Keratinocyte (primary cell): ENCODE measurements around the gene ALG1L2. TPM values are rescaled to one million over a fixed set of nuclear protein-coding genes. Genes with fewer than 3 reads are reported as not detected.
"Not testable (repeated sequence)": the region's sequence is repeated elsewhere in the genome, so short reads cannot be mapped to it uniquely, and the experiment has no call there.

ENCODE experiments used
- DNase-seq: peaks from one replicate; pipeline ENCODE4 v3.0.0-alpha.2; 2011; ENCODE audit warnings: low read depth, missing footprints, low spot score
- FAIRE-seq: peaks from 2 replicates; lab custom pipeline; 2011; peaks lifted over from hg19 to GRCh38; lab: Jason Lieb, UNC
- H2AFZ ChIP-seq: 2 replicates; pipeline ENCODE4 v1.6.0; 2012; ENCODE audit warnings: low read length, control low read depth, inconsistent platforms; ENCODE audit not compliant: control insufficient read depth
- H3K27ac ChIP-seq: 2 replicates; pipeline ENCODE4 v1.5.1; 2011; ENCODE audit warnings: low read length; ENCODE audit not compliant: control insufficient read depth, insufficient read depth
- H3K27me3 ChIP-seq: 3 replicates; pipeline ENCODE4 v1.6.0; 2011; ENCODE audit warnings: low read length; ENCODE audit not compliant: control insufficient read depth, insufficient read depth; ENCODE audit errors: extremely low read depth
- H3K36me3 ChIP-seq, 2 experiments: 2 replicates in 1 of 2; 3 replicates in 1 of 2; pipeline ENCODE4 v1.5.1; 2011; ENCODE audit warnings: low read length in 2 of 2, mild to moderate bottlenecking in 1 of 2; ENCODE audit not compliant: control insufficient read depth in 2 of 2, insufficient read depth in 2 of 2; ENCODE audit errors: extremely low read depth in 1 of 2
- H3K4me1 ChIP-seq: 3 replicates; pipeline ENCODE4 v1.5.1; 2011; ENCODE audit warnings: low read length; ENCODE audit not compliant: control insufficient read depth, insufficient read depth; ENCODE audit errors: extremely low read depth
- H3K4me2 ChIP-seq: 3 replicates; pipeline ENCODE4 v1.6.0; 2011; ENCODE audit warnings: low read depth, low read length; ENCODE audit not compliant: control insufficient read depth, insufficient read depth; ENCODE audit errors: extremely low read depth
- H3K4me3 ChIP-seq, 3 experiments: fragments of 200-600 bp in 1 of 3; sonication (generic) in 1 of 3; 2 replicates in 2 of 3; 3 replicates in 1 of 3; pipeline ENCODE4 v1.5.1; 2011 to 2016; ENCODE audit warnings: low read length in 3 of 3, mild to moderate bottlenecking in 3 of 3, control low read depth in 2 of 3, inconsistent platforms in 1 of 3, low read depth in 1 of 3, mixed read lengths in 1 of 3, mixed run types in 1 of 3, moderate library complexity in 1 of 3; ENCODE audit not compliant: control insufficient read depth in 2 of 3, insufficient read depth in 2 of 3; ENCODE audit errors: extremely low read depth in 1 of 3
- H3K79me2 ChIP-seq: 2 replicates; pipeline ENCODE4 v1.6.0; 2012; ENCODE audit warnings: low read length; ENCODE audit not compliant: control insufficient read depth, insufficient read depth
- H3K9ac ChIP-seq: 3 replicates; pipeline ENCODE4 v1.6.0; 2011; ENCODE audit warnings: low read length; ENCODE audit not compliant: control insufficient read depth, insufficient read depth; ENCODE audit errors: extremely low read depth
- H3K9me1 ChIP-seq: 3 replicates; pipeline ENCODE4 v1.6.0; 2011; ENCODE audit warnings: low read length; ENCODE audit not compliant: control insufficient read depth, insufficient read depth; ENCODE audit errors: extremely low read depth
- H3K9me3 ChIP-seq: 2 replicates; pipeline ENCODE4 v1.5.1; 2012; ENCODE audit warnings: low read depth, low read length; ENCODE audit not compliant: control insufficient read depth
- H4K20me1 ChIP-seq: 3 replicates; pipeline ENCODE4 v1.6.0; 2011; ENCODE audit warnings: low read length; ENCODE audit not compliant: control insufficient read depth, insufficient read depth; ENCODE audit errors: extremely low read depth
- CTCF ChIP-seq, 3 experiments: IDR thresholded peaks in 1 of 3; conservative IDR thresholded peaks in 1 of 3; optimal IDR thresholded peaks in 1 of 3; 2 replicates in 2 of 3; 3 replicates in 1 of 3; pipeline versions ENCODE3 to v1.5.1; 2011; ENCODE audit warnings: low read length in 3 of 3, mild to moderate bottlenecking in 3 of 3, moderate library complexity in 2 of 3, control low read depth in 1 of 3, inconsistent platforms in 1 of 3; ENCODE audit not compliant: insufficient read depth in 2 of 3; ENCODE audit errors: extremely low read depth in 1 of 3
- EZH2 ChIP-seq: IDR thresholded peaks from one replicate; pipeline ENCODE4 v1.6.1; 2012; ENCODE audit warnings: inconsistent platforms, mild to moderate bottlenecking, low read length, moderate library complexity
- dilution Hi-C: fragments of 300-500 bp; cut with MboI; formaldehyde crosslinking; loops from one replicate; pipeline ENCODE4 v1.7.0; 2020; ENCODE audit warnings: low sequenced_read_pairs; ENCODE audit not compliant: extremely low pct_ligation_motif_present
- polyA plus RNA-seq, 5 experiments: library from polyadenylated mRNA; depleted of rRNA in 3 of 5; stranded (reverse) in 3 of 5; stranded (forward) in 1 of 5; unstranded in 1 of 5; fragments of >200 nt; gene quantifications; 1 replicate in 1 of 5; 2 replicates in 3 of 5; 3 replicates in 1 of 5; pipeline versions ENCODE4 v1.2.1 to v1.2.3, GENCODE V29; 2011 to 2012; ENCODE audit warnings: missing spikeins in 2 of 5, low read depth in 1 of 5, low replicate concordance in 1 of 5

ALG1L2 gene
- polyA plus RNA-seq, 1 donor (not counting 4 experiments of a cell fraction or from before 2014, with no cell fraction given): not detected

- Histone ChIP-seq H3K27me3 (no peaks in the 10 kb centered on the region), H3K4me3 (no peak overlapping the region), H3K9me1 (no peaks in the 10 kb centered on the region), H3K9me3 (no peaks in the 10 kb centered on the region), H3K4me2 (no peak overlapping the region), H4K20me1 (no peaks in the 10 kb centered on the region), H3K36me3 (no peaks in the 10 kb centered on the region), H3K4me1 (no peaks in the 10 kb centered on the region), H3K9ac (no peak overlapping the region), H3K27ac (no peak overlapping the region), H2AFZ (no peak overlapping the region), H3K79me2 (no peaks in the 10 kb centered on the region)
- no peak for DNase-seq
- dilution Hi-C loops: no loop called here
- TF ChIP-seq EZH2 (no peak), CTCF (optimal IDR thresholded peaks at IDR 0.05 in 1 of 3, IDR thresholded peaks at IDR 0.05 in 1 of 3, conservative IDR thresholded peaks at IDR 0.05 in 1 of 3; ENCODE audit: extremely low read depth in 1 of 3, insufficient read depth in 2 of 3, low read length in 3 of 3) (no peak)
- FAIRE-seq: no peak
Observed at GRCh38 chr3:130044370-130044769, 37.3 kb upstream of the ALG1L2 start.

- H3K4me1 ChIP-seq: no peaks in the 10 kb centered on the region
- no peaks in the 10 kb centered on the region for H3K9me3 ChIP-seq
- DNase-seq: no peak
- no peaks in the 10 kb centered on the region for H3K79me2 ChIP-seq
- no peaks in the 10 kb centered on the region for H3K27me3 ChIP-seq
- no peak overlapping the region for H3K4me3 ChIP-seq
- H3K27ac ChIP-seq: no peak overlapping the region
- no peak overlapping the region for H3K4me2 ChIP-seq
- no peak overlapping the region for H3K9ac ChIP-seq
- H3K9me1 ChIP-seq: no peaks in the 10 kb centered on the region
- H2AFZ ChIP-seq: no peak overlapping the region
- dilution Hi-C loops: no loop called here
- H3K36me3 ChIP-seq: no peaks in the 10 kb centered on the region
- H4K20me1 ChIP-seq: no peaks in the 10 kb centered on the region
- FAIRE-seq: no peak
- TF ChIP-seq EZH2: no peak
- no peak for TF ChIP-seq CTCF (optimal IDR thresholded peaks at IDR 0.05 in 1 of 3, IDR thresholded peaks at IDR 0.05 in 1 of 3, conservative IDR thresholded peaks at IDR 0.05 in 1 of 3; ENCODE audit: extremely low read depth in 1 of 3, insufficient read depth in 2 of 3, low read length in 3 of 3)
Observed at GRCh38 chr3:130048726-130049125, 32.9 kb upstream of the ALG1L2 start.

GRCh38 chr3:130052366-130052765, 29.3 kb upstream of the ALG1L2 start:
- H3K27me3 ChIP-seq, H4K20me1 ChIP-seq, H3K4me3 ChIP-seq, FAIRE-seq, H3K27ac ChIP-seq, H3K9me3 ChIP-seq, DNase-seq, H3K36me3 ChIP-seq, H3K79me2 ChIP-seq, dilution Hi-C loops, H3K9ac ChIP-seq, H3K4me1 ChIP-seq, H2AFZ ChIP-seq, H3K4me2 ChIP-seq, H3K9me1 ChIP-seq: not testable (repeated sequence)

- H3K9me3 ChIP-seq, H3K27me3 ChIP-seq, dilution Hi-C loops, H3K4me1 ChIP-seq, H3K9ac ChIP-seq, H3K4me3 ChIP-seq, H4K20me1 ChIP-seq, H2AFZ ChIP-seq, FAIRE-seq, H3K79me2 ChIP-seq, H3K36me3 ChIP-seq, H3K27ac ChIP-seq, H3K9me1 ChIP-seq, DNase-seq, H3K4me2 ChIP-seq: not testable (repeated sequence)
Observed at GRCh38 chr3:130052965-130053364, 28.7 kb upstream of the ALG1L2 start.
